ENCODE results near the gene SV2B. TPM values are rescaled to one million over a fixed set of nuclear protein-coding genes. Genes with fewer than 3 reads are reported as not detected.

SV2B gene
- total RNA-seq, 5 donors from 2014 or later (not counting 1 experiment from before 2014, with no cell fraction given): 0.03 to 0.13 (median 0.09) TPM; not detected in 2

GRCh38 chr15:91227117-91227516 lies 127.1 kb downstream of the SV2B start:
- no peak overlapping the region for H3K4me3 Mint-ChIP-seq

GRCh38 chr15:91227766-91228165 lies 127.7 kb downstream of the SV2B start:
- Histone ChIP-seq H3K27me3 (replicated peaks in 1 of 2; ENCODE audit: control insufficient read depth in 2 of 2, extremely low read depth in 1 of 2, insufficient read depth in 2 of 2, low read length in 1 of 2) (peaks cover 2 to 16% of the 10 kb centered on the region in 2 experiments), H3K4me3 (ENCODE audit: control insufficient read depth in 1 of 2, extremely low read depth in 1 of 2, low read length in 1 of 2) (no peak overlapping the region), H3K36me3 (ENCODE audit: control insufficient read depth in 2 of 2, extremely low read depth in 1 of 2, insufficient read depth in 1 of 2, low read length in 1 of 2) (no peaks in the 10 kb centered on the region), H3K4me1 (ENCODE audit: control insufficient read depth in 1 of 2, extremely low read depth in 1 of 2, insufficient read depth in 2 of 2, low read length in 2 of 2) (no peaks in the 10 kb centered on the region), H3K27ac (ENCODE audit: low read length) (no peak overlapping the region), H3K9me3 (no peaks in the 10 kb centered on the region)
- CTCF ChIA-PET: no interaction called here
- peaks cover 40 to 54% of the 10 kb centered on the region in 2 donors for H3K27me3 Mint-ChIP-seq
- no peaks in the 10 kb centered on the region for H3K36me3 Mint-ChIP-seq
- ATAC-seq (replicated peaks in 1 of 4): no peak
- 50% methylated on average over 2 of the region's 5 CpGs for WGBS (ENCODE audit: insufficient coverage)
- POLR2A ChIA-PET: no interaction called here
- no peak overlapping the region for H3K27ac Mint-ChIP-seq
- no peak for DNase-seq
- H3K9me3 Mint-ChIP-seq: peaks cover 0 to under 1% (median 0%) of the 10 kb centered on the region in 3 donors
- no peaks in the 10 kb centered on the region for H3K4me1 Mint-ChIP-seq
- no peak overlapping the region for H3K4me3 Mint-ChIP-seq

More at GRCh38 chr15:91227117-91227516, 127.1 kb downstream of the SV2B start:
- H3K9me3 ChIP-seq: no peaks in the 10 kb centered on the region
- ChIA-PET CTCF (no interaction called here), POLR2A (no interaction called here)
- Mint-ChIP-seq H3K4me1 (no peaks in the 10 kb centered on the region), H3K9me3 (no peaks in the 10 kb centered on the region), H3K27me3 (peaks cover 44 to 58% of the 10 kb centered on the region in 2 donors), H3K27ac (no peak overlapping the region), H3K36me3 (no peaks in the 10 kb centered on the region)
- DNase-seq (no peak), ATAC-seq (replicated peaks in 1 of 4) (no peak)
- 40% methylated on average over 2 of the region's 3 CpGs for WGBS (ENCODE audit: insufficient coverage)
- no peaks in the 10 kb centered on the region for H3K36me3 ChIP-seq (ENCODE audit: control insufficient read depth in 2 of 2, extremely low read depth in 1 of 2, insufficient read depth in 1 of 2, low read length in 1 of 2)
- no peak overlapping the region for H3K4me3 ChIP-seq (ENCODE audit: control insufficient read depth in 1 of 2, extremely low read depth in 1 of 2, low read length in 1 of 2)
- no peak overlapping the region for H3K27ac ChIP-seq (ENCODE audit: low read length)
- H3K4me1 ChIP-seq (ENCODE audit: control insufficient read depth in 1 of 2, extremely low read depth in 1 of 2, insufficient read depth in 2 of 2, low read length in 2 of 2): no peaks in the 10 kb centered on the region
- peaks cover 2 to 16% of the 10 kb centered on the region in 2 experiments for H3K27me3 ChIP-seq (replicated peaks in 1 of 2; ENCODE audit: control insufficient read depth in 2 of 2, extremely low read depth in 1 of 2, insufficient read depth in 2 of 2, low read length in 1 of 2)

GRCh38 chr15:91228383-91228782 lies 128.3 kb downstream of the SV2B start:
- no peak for DNase-seq
- ChIA-PET CTCF (no interaction called here), POLR2A (no interaction called here)
- no peaks in the 10 kb centered on the region for H3K36me3 Mint-ChIP-seq
- Histone ChIP-seq H3K4me1 (ENCODE audit: control insufficient read depth in 1 of 2, extremely low read depth in 1 of 2, insufficient read depth in 2 of 2, low read length in 2 of 2) (no peaks in the 10 kb centered on the region), H3K27me3 (replicated peaks in 1 of 2; ENCODE audit: control insufficient read depth in 2 of 2, extremely low read depth in 1 of 2, insufficient read depth in 2 of 2, low read length in 1 of 2) (peaks cover 2 to 16% of the 10 kb centered on the region in 2 experiments), H3K4me3 (ENCODE audit: control insufficient read depth in 1 of 2, extremely low read depth in 1 of 2, low read length in 1 of 2) (no peak overlapping the region), H3K36me3 (ENCODE audit: control insufficient read depth in 2 of 2, extremely low read depth in 1 of 2, insufficient read depth in 1 of 2, low read length in 1 of 2) (no peaks in the 10 kb centered on the region), H3K27ac (ENCODE audit: low read length) (no peak overlapping the region), H3K9me3 (no peaks in the 10 kb centered on the region)
- H3K4me3 Mint-ChIP-seq: no peak overlapping the region
- no peak overlapping the region for H3K27ac Mint-ChIP-seq
- H3K9me3 Mint-ChIP-seq: peaks cover 0 to 3% (median 3%) of the 10 kb centered on the region in 3 donors
- WGBS (ENCODE audit: insufficient coverage): 71% methylated on average over 3 of the region's 3 CpGs
- H3K27me3 Mint-ChIP-seq: peaks cover 35 to 55% of the 10 kb centered on the region in 2 donors
- ATAC-seq (replicated peaks in 1 of 4): no peak
- no peaks in the 10 kb centered on the region for H3K4me1 Mint-ChIP-seq

GRCh38 chr15:91228890-91229289 lies 128.8 kb downstream of the SV2B start:
- Mint-ChIP-seq H3K27ac (no peak overlapping the region), H3K27me3 (peaks cover 30 to 55% of the 10 kb centered on the region in 2 donors), H3K4me3 (no peak overlapping the region), H3K9me3 (peaks cover 0 to 3% (median 3%) of the 10 kb centered on the region in 3 donors), H3K36me3 (no peaks in the 10 kb centered on the region), H3K4me1 (no peaks in the 10 kb centered on the region)
- DNase-seq: no peak
- Histone ChIP-seq H3K36me3 (ENCODE audit: control insufficient read depth in 2 of 2, extremely low read depth in 1 of 2, insufficient read depth in 1 of 2, low read length in 1 of 2) (no peaks in the 10 kb centered on the region), H3K9me3 (no peaks in the 10 kb centered on the region), H3K4me3 (ENCODE audit: control insufficient read depth in 1 of 2, extremely low read depth in 1 of 2, low read length in 1 of 2) (no peak overlapping the region), H3K27me3 (replicated peaks in 1 of 2; ENCODE audit: control insufficient read depth in 2 of 2, extremely low read depth in 1 of 2, insufficient read depth in 2 of 2, low read length in 1 of 2) (peaks cover 2 to 14% of the 10 kb centered on the region in 2 experiments), H3K4me1 (ENCODE audit: control insufficient read depth in 1 of 2, extremely low read depth in 1 of 2, insufficient read depth in 2 of 2, low read length in 2 of 2) (no peaks in the 10 kb centered on the region), H3K27ac (ENCODE audit: low read length) (no peak overlapping the region)
- ChIA-PET POLR2A (no interaction called here), CTCF (no interaction called here)
- 80% methylated on average over 1 of the region's 9 CpGs for WGBS (ENCODE audit: insufficient coverage)
- no peak for ATAC-seq (replicated peaks in 1 of 4)

- H3K27ac Mint-ChIP-seq: no peak overlapping the region
- no peaks in the 10 kb centered on the region for H3K36me3 Mint-ChIP-seq
- CTCF ChIA-PET: no interaction called here
- no peak for ATAC-seq (replicated peaks in 1 of 4)
- H3K4me1 Mint-ChIP-seq: no peaks in the 10 kb centered on the region
- POLR2A ChIA-PET: no interaction called here
- H3K9me3 Mint-ChIP-seq: peaks cover 0 to 3% (median 3%) of the 10 kb centered on the region in 3 donors
- 57% methylated on average over 2 of the region's 6 CpGs for WGBS (ENCODE audit: insufficient coverage)
- H3K27me3 Mint-ChIP-seq: peaks cover 22 to 57% of the 10 kb centered on the region in 2 donors
- Histone ChIP-seq H3K27me3 (replicated peaks in 1 of 2; ENCODE audit: control insufficient read depth in 2 of 2, extremely low read depth in 1 of 2, insufficient read depth in 2 of 2, low read length in 1 of 2) (peaks cover 2 to 6% of the 10 kb centered on the region in 2 experiments), H3K4me3 (ENCODE audit: control insufficient read depth in 1 of 2, extremely low read depth in 1 of 2, low read length in 1 of 2) (no peak overlapping the region), H3K36me3 (ENCODE audit: control insufficient read depth in 2 of 2, extremely low read depth in 1 of 2, insufficient read depth in 1 of 2, low read length in 1 of 2) (no peaks in the 10 kb centered on the region), H3K4me1 (ENCODE audit: control insufficient read depth in 1 of 2, extremely low read depth in 1 of 2, insufficient read depth in 2 of 2, low read length in 2 of 2) (no peaks in the 10 kb centered on the region), H3K27ac (ENCODE audit: low read length) (no peak overlapping the region), H3K9me3 (no peaks in the 10 kb centered on the region)
- no peak overlapping the region for H3K4me3 Mint-ChIP-seq
- no peak for DNase-seq
Measured at GRCh38 chr15:91231703-91232102, 131.6 kb downstream of the SV2B start.

GRCh38 chr15:91234759-91235158 lies 134.7 kb downstream of the SV2B start:
- no CpG with 5 or more reads among the region's 2 CpGs for WGBS (ENCODE audit: insufficient coverage)
- CTCF ChIA-PET: no interaction called here
- no peak for ATAC-seq (replicated peaks in 1 of 4)
- Histone ChIP-seq H3K27me3 (replicated peaks in 1 of 2; ENCODE audit: control insufficient read depth in 2 of 2, extremely low read depth in 1 of 2, insufficient read depth in 2 of 2, low read length in 1 of 2) (peaks cover 3 to 7% of the 10 kb centered on the region in 2 experiments), H3K4me3 (ENCODE audit: control insufficient read depth in 1 of 2, extremely low read depth in 1 of 2, low read length in 1 of 2) (no peak overlapping the region), H3K27ac (ENCODE audit: low read length) (no peak overlapping the region), H3K36me3 (ENCODE audit: control insufficient read depth in 2 of 2, extremely low read depth in 1 of 2, insufficient read depth in 1 of 2, low read length in 1 of 2) (no peaks in the 10 kb centered on the region), H3K9me3 (no peaks in the 10 kb centered on the region), H3K4me1 (ENCODE audit: control insufficient read depth in 1 of 2, extremely low read depth in 1 of 2, insufficient read depth in 2 of 2, low read length in 2 of 2) (no peaks in the 10 kb centered on the region)
- no peak overlapping the region for H3K27ac Mint-ChIP-seq
- H3K36me3 Mint-ChIP-seq: no peaks in the 10 kb centered on the region
- POLR2A ChIA-PET: interaction anchor here in 1 of 2 donors (0.6 kb wide), 1 partner anchor 67 kb away, joined by 3 read pairs; no protein-coding TSS in a partner anchor
- peaks cover 24 to 44% of the 10 kb centered on the region in 2 donors for H3K27me3 Mint-ChIP-seq
- no peaks in the 10 kb centered on the region for H3K4me1 Mint-ChIP-seq
- peaks cover 0 to 3% (median 3%) of the 10 kb centered on the region in 3 donors for H3K9me3 Mint-ChIP-seq
- no peak overlapping the region for H3K4me3 Mint-ChIP-seq
- DNase-seq: no peak

- no peak overlapping the region for H3K27ac ChIP-seq (ENCODE audit: low read length)
- H3K4me1 Mint-ChIP-seq: no peaks in the 10 kb centered on the region
- ChIA-PET POLR2A (interaction anchor here in 1 of 2 donors (0.6 kb wide), 1 partner anchor 66 kb away, joined by 3 read pairs; no protein-coding TSS in a partner anchor), CTCF (no interaction called here)
- H3K27me3 ChIP-seq (replicated peaks in 1 of 2; ENCODE audit: control insufficient read depth in 2 of 2, extremely low read depth in 1 of 2, insufficient read depth in 2 of 2, low read length in 1 of 2): peaks cover 3 to 5% of the 10 kb centered on the region in 2 experiments
- ATAC-seq (replicated peaks in 1 of 4) (no peak), DNase-seq (no peak)
- H3K9me3 ChIP-seq: no peaks in the 10 kb centered on the region
- H3K36me3 Mint-ChIP-seq: no peaks in the 10 kb centered on the region
- no peak overlapping the region for H3K4me3 Mint-ChIP-seq
- H3K9me3 Mint-ChIP-seq: peaks cover 0 to 3% (median 3%) of the 10 kb centered on the region in 3 donors
- H3K4me3 ChIP-seq (ENCODE audit: control insufficient read depth in 1 of 2, extremely low read depth in 1 of 2, low read length in 1 of 2): no peak overlapping the region
- no peaks in the 10 kb centered on the region for H3K4me1 ChIP-seq (ENCODE audit: control insufficient read depth in 1 of 2, extremely low read depth in 1 of 2, insufficient read depth in 2 of 2, low read length in 2 of 2)
- 100% methylated on average over 1 of the region's 3 CpGs for WGBS (ENCODE audit: insufficient coverage)
- peaks cover 24 to 43% of the 10 kb centered on the region in 2 donors for H3K27me3 Mint-ChIP-seq
- H3K36me3 ChIP-seq (ENCODE audit: control insufficient read depth in 2 of 2, extremely low read depth in 1 of 2, insufficient read depth in 1 of 2, low read length in 1 of 2): no peaks in the 10 kb centered on the region
- H3K27ac Mint-ChIP-seq: no peak overlapping the region
Measured at GRCh38 chr15:91235376-91235775, 135.3 kb downstream of the SV2B start.
